Nephron progenitor cell (in vitro differentiated cells): ENCODE measurements around the gene EID3.

Experiments used
- DNase-seq: peaks from one replicate; pipeline ENCODE4 v3.0.0; 2021
- H3K27ac Mint-ChIP-seq: 2 replicates; pipeline ENCODE4 v1.8.0; 2021; ENCODE audit warnings: mild to moderate bottlenecking, moderate library complexity, mixed read lengths
- H3K27me3 Mint-ChIP-seq: 2 replicates; pipeline ENCODE4 v1.8.0; 2021; ENCODE audit warnings: mild to moderate bottlenecking, low read depth, mixed read lengths; ENCODE audit not compliant: poor library complexity
- H3K36me3 Mint-ChIP-seq: 2 replicates; pipeline ENCODE4 v1.8.0; 2021; ENCODE audit warnings: low read depth, mixed read lengths
- H3K4me1 Mint-ChIP-seq: 2 replicates; pipeline ENCODE4 v1.8.0; 2021; ENCODE audit warnings: mixed read lengths
- H3K4me3 Mint-ChIP-seq: 2 replicates; pipeline ENCODE4 v1.8.0; 2021; ENCODE audit warnings: mild to moderate bottlenecking, moderate library complexity, mixed read lengths
- H3K9me3 Mint-ChIP-seq: 2 replicates; pipeline ENCODE4 v1.8.0; 2021; ENCODE audit warnings: mild to moderate bottlenecking, moderate library complexity, mixed read lengths
- TF ChIP-seq, protein P1 (sequence below): fragments of 200-600 bp; sonication (generic); IDR thresholded peaks from 2 replicates; pipeline ENCODE4 v1.5.0; 2021; ENCODE audit warnings: antibody characterized with exemption

The EID3 gene

DNA sequence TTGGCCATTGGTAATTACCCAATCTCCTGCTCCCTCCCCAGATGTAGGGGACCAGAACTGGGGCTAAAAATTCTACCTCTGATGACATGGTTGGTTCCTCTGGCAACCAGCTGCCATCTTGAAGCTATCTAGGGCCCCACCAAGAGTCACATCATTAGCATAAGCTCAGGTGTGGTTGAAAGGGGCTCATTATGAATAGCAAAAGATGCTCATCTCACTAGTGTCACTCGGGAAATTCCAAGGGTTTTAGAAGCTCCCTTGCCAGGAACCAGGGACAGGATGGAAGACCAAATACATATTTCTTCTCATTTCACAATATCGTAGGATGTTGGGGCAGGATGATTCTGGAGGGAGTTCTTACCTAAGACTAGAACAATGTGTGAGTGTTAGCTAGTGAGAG, 38.6 kb downstream of the EID3 start:
- Mint-ChIP-seq H3K4me3 (no peak overlapping the region), H3K9me3 (no peaks in the 10 kb centered on the region), H3K27me3 (no peaks in the 10 kb centered on the region), H3K36me3 (peaks cover 46% of the 10 kb centered on the region), H3K27ac (no peak overlapping the region), H3K4me1 (peaks cover 4% of the 10 kb centered on the region)
- TF ChIP-seq, protein P1, sequence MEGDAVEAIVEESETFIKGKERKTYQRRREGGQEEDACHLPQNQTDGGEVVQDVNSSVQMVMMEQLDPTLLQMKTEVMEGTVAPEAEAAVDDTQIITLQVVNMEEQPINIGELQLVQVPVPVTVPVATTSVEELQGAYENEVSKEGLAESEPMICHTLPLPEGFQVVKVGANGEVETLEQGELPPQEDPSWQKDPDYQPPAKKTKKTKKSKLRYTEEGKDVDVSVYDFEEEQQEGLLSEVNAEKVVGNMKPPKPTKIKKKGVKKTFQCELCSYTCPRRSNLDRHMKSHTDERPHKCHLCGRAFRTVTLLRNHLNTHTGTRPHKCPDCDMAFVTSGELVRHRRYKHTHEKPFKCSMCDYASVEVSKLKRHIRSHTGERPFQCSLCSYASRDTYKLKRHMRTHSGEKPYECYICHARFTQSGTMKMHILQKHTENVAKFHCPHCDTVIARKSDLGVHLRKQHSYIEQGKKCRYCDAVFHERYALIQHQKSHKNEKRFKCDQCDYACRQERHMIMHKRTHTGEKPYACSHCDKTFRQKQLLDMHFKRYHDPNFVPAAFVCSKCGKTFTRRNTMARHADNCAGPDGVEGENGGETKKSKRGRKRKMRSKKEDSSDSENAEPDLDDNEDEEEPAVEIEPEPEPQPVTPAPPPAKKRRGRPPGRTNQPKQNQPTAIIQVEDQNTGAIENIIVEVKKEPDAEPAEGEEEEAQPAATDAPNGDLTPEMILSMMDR = no peak
- no peak for DNase-seq

DNA sequence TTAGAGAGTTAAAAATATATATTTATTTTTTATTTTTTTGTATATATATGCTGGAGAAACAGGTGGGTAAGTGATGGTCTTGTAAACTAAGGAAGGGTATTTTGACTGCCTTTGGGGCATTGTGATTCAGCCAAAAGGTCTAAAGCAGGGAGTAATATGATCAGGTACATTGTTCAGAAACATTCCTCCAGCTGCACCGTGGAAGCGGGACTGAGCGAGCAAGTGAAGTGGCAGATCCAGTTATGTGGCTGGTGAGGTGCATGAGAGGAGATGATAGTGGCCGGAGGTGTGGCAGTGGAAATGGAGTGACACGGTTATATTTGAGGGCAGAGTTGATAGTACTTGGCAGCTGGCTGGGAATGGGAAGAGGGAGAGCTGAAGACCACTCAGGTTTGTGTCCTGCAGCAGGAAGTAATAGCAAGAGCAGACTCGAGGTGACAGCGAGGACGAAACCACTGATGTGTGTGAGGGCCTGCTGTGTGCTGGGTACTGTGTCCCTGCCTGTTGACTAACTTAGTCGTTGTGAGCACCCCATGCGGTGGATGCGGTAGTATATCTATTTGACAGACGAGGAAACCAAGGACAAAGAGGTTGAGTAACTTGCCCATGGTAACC, 39.2 kb downstream of the EID3 start:
- TF ChIP-seq, protein P1 = no peak
- no peak overlapping the region for H3K4me3 Mint-ChIP-seq
- H3K27ac Mint-ChIP-seq = peak overlapping the region; percentile 77
- no peaks in the 10 kb centered on the region for H3K9me3 Mint-ChIP-seq
- no peaks in the 10 kb centered on the region for H3K27me3 Mint-ChIP-seq
- H3K4me1 Mint-ChIP-seq = peaks cover 4% of the 10 kb centered on the region
- no peak for DNase-seq
- peaks cover 52% of the 10 kb centered on the region for H3K36me3 Mint-ChIP-seq

DNA sequence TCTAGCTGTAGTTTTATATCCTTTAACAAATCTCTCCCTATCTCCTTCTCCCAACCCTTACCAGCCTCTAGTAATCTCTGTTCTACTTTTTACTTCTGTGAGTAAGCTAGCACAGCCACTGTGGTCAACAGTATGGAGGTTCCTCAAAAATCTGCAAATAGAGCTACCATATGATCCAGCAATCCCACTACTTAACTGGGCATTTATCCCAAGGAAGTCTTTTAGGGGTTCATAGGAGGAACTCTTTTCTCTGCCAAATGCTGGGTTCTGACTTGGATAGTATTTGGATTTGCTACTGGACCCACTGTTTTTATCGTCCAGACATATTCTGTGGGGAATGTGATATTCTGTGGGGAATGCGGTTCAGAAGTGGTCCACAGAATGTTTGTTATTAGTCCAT, 41.1 kb downstream of the EID3 start:
- no peaks in the 10 kb centered on the region for H3K27me3 Mint-ChIP-seq
- no peak for DNase-seq
- H3K4me3 Mint-ChIP-seq = no peak overlapping the region
- H3K36me3 Mint-ChIP-seq = peaks cover 56% of the 10 kb centered on the region
- no peak overlapping the region for H3K27ac Mint-ChIP-seq
- TF ChIP-seq, protein P1 = no peak
- H3K9me3 Mint-ChIP-seq = no peaks in the 10 kb centered on the region
- peaks cover 4% of the 10 kb centered on the region for H3K4me1 Mint-ChIP-seq

DNA sequence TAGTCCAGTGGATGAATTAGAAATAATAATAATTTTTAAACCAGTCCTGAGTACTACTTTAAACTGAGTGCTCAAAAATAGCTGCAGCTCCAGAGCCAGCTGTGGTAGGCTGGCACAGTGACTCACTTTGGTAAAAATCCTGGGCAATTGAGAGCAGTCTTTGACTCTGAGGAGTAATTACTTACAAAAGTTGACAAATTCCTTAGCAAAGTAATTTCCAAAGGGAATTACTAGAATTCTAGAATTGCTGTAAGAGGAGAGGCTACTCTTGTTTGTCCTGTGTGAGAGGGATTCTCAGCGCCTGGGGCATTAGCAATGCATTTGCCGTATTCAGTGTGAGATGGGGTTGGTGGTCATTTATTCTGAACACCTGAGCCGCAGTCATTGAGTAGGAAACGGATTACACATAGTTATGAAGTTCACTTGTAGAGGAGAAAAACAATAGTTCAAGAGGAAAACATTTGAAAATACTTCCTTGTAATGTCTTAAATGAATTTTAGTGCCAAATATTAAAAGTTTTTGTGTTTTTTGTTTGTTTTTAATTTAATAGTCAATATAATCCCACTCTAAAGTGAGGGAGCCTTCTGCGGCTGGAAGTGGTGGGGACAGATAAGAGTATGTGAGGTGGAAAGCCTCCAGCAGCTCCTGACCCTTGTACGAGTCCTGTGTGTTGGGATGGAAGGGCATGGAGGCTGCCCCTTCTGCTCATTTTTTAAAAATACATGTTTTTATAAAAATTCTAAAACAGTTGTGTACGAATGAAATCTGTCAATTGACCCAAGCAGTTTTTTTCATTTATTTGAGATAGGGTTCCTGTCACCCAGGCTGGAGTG, 41.9 kb downstream of the EID3 start:
- Mint-ChIP-seq H3K4me1 (peaks cover 4% of the 10 kb centered on the region), H3K36me3 (peaks cover 49% of the 10 kb centered on the region), H3K4me3 (no peak overlapping the region), H3K27ac (peak overlapping the region; percentile 61), H3K27me3 (no peaks in the 10 kb centered on the region), H3K9me3 (no peaks in the 10 kb centered on the region)
- TF ChIP-seq, protein P1 = no peak
- no peak for DNase-seq

DNA sequence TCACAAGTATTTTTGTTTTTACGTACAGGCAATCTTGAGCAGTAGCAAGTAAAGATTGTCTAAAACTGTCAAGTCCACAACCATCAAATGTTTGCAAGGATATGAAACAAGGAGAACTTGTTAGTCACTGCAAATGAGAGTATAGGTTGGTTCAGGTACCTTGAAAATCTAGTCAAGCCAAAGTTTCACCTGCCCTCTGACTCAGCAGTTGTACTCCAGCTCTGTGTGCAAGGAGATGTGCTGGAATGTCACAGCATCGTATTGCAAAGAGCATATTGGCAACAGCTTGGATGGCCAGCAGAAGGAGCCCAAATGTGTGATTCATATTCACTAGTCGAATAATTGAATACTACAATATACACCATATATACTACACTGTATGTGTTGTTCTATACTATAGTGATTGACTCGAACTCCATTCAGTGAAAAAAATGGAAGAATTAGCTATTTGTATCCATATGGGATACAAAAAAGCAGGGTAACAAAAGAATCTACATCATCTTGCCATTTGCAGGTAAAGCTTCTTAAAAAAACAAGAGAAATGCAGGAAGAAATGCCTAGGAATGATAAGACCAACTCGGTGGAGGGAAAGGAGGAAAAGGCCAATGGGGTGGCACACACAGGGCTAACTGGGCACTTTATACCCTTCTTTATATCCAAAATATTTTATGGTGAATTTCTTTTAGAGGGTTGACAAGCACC, 44.0 kb downstream of the EID3 start:
- H3K36me3 Mint-ChIP-seq = peaks cover 46% of the 10 kb centered on the region
- H3K4me1 Mint-ChIP-seq = peaks cover 3% of the 10 kb centered on the region
- no peak overlapping the region for H3K27ac Mint-ChIP-seq
- TF ChIP-seq, protein P1 = no peak
- no peak overlapping the region for H3K4me3 Mint-ChIP-seq
- no peaks in the 10 kb centered on the region for H3K9me3 Mint-ChIP-seq
- DNase-seq = no peak
- no peaks in the 10 kb centered on the region for H3K27me3 Mint-ChIP-seq
